H1 (cell line): ENCODE results near the gene SMIM15. TPM values are rescaled to one million over a fixed set of nuclear protein-coding genes. Genes with fewer than 3 reads are reported as not detected.

Experiments
- HDAC6 ChIP-seq: IDR thresholded peaks from one replicate; pipeline ENCODE4 v1.7.1; 2012; ENCODE audit warnings: low read depth, mild to moderate bottlenecking, inconsistent platforms, low read length, moderate library complexity
- RFX5 ChIP-seq: IDR thresholded peaks from 2 replicates; pipeline ENCODE4 v1.6.1; 2011; ENCODE audit warnings: low read depth, low read length, improper control_type of control experiment, borderline replicate concordance
- SAP30 ChIP-seq: fragments of 300-600 bp; sonication (generic); IDR thresholded peaks from 2 replicates; pipeline ENCODE4 v1.7.1; 2012; ENCODE audit warnings: low read length, moderate library complexity, mild to moderate bottlenecking, inconsistent platforms; ENCODE audit not compliant: insufficient read depth, insufficient replicate concordance
- YY1 ChIP-seq: IDR thresholded peaks from 2 replicates; pipeline ENCODE4 v1.6.1; 2011; ENCODE audit warnings: low read depth, mild to moderate bottlenecking, low read length
- polyA plus RNA-seq, 7 experiments: library from polyadenylated mRNA; depleted of rRNA in 3 of 7; stranded (reverse) in 5 of 7; unstranded in 2 of 7; fragments of >200 nt in 5 of 7; fragments of 200-250 nt in 2 of 7; gene quantifications; 1 replicate in 5 of 7; 2 replicates in 1 of 7; 4 replicates in 1 of 7; pipeline versions ENCODE4 v1.2.1 to v1.2.3, GENCODE V29; 2011 to 2013; ENCODE audit warnings: missing spikeins in 2 of 7, mixed read lengths in 2 of 7
- total RNA-seq: library from RNA; stranded (reverse); fragmentation: NEBNext Ultra II Directional; extraction: Animal tissue kit (Norgen Biotek cat#: 25700); gene quantifications from 2 replicates; pipeline ENCODE4 v1.2.1, GENCODE V29; 2021
- TF ChIP-seq, protein P1 (sequence below), 3 experiments: IDR thresholded peaks; 1 replicate in 2 of 3; 2 replicates in 1 of 3; pipeline versions ENCODE4 v1.5.1 to v1.6.1; 2011; ENCODE audit warnings: low read length in 3 of 3, mild to moderate bottlenecking in 3 of 3, inconsistent platforms in 2 of 3, low read depth in 1 of 3, moderate library complexity in 1 of 3; ENCODE audit not compliant: insufficient read depth in 1 of 3; ENCODE audit errors: control extremely low read depth in 1 of 3
- TF ChIP-seq, protein P2 (sequence below): IDR thresholded peaks from 2 replicates; pipeline ENCODE4 v1.6.1; 2012; ENCODE audit warnings: inconsistent platforms

The SMIM15 gene
- total and polyA plus RNA-seq, 2 of the 8 experiments (the other 6 are each of a cell fraction or from before 2014, with no cell fraction given), result 17.6 to 53.1 TPM

DNA sequence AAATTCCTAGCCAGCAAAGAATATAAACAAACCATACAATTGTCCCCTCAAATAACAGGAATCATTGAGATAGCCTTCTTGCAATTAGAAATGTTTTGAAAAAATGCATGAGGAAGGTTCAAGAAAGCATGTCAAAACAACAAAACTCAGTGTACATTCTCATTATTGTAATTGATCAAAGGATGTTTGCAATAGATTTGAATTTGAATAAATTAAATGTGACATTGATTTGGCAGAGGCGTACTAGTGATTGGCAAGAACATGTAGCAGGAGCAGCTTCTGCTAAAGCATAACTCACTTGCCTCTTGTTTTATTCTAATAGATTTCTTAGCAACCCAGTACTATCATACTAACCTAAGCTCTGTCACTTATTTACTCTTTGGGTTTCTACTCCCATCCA, 19.9 kb downstream of the SMIM15 start (continued):
- TF ChIP-seq, protein P1, sequence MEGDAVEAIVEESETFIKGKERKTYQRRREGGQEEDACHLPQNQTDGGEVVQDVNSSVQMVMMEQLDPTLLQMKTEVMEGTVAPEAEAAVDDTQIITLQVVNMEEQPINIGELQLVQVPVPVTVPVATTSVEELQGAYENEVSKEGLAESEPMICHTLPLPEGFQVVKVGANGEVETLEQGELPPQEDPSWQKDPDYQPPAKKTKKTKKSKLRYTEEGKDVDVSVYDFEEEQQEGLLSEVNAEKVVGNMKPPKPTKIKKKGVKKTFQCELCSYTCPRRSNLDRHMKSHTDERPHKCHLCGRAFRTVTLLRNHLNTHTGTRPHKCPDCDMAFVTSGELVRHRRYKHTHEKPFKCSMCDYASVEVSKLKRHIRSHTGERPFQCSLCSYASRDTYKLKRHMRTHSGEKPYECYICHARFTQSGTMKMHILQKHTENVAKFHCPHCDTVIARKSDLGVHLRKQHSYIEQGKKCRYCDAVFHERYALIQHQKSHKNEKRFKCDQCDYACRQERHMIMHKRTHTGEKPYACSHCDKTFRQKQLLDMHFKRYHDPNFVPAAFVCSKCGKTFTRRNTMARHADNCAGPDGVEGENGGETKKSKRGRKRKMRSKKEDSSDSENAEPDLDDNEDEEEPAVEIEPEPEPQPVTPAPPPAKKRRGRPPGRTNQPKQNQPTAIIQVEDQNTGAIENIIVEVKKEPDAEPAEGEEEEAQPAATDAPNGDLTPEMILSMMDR (IDR thresholded peaks at IDR 0.05; ENCODE audit: control extremely low read depth in 1 of 3, insufficient read depth in 1 of 3, low read depth in 1 of 3, low read length in 3 of 3), result no peak
- TF ChIP-seq, protein P2, sequence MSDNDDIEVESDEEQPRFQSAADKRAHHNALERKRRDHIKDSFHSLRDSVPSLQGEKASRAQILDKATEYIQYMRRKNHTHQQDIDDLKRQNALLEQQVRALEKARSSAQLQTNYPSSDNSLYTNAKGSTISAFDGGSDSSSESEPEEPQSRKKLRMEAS, result no peak
- TF ChIP-seq HDAC6 (no peak), YY1 (no peak), SAP30 (no peak), RFX5 (no peak)
- TF ChIP-seq, all 59 proteins: peak for 0
